ENCODE results near the gene ST6GALNAC5.
"Not testable (repeated sequence)": the region's sequence is repeated elsewhere in the genome, so short reads cannot be mapped to it uniquely, and the experiment has no call there.

ST6GALNAC5 gene

DNA sequence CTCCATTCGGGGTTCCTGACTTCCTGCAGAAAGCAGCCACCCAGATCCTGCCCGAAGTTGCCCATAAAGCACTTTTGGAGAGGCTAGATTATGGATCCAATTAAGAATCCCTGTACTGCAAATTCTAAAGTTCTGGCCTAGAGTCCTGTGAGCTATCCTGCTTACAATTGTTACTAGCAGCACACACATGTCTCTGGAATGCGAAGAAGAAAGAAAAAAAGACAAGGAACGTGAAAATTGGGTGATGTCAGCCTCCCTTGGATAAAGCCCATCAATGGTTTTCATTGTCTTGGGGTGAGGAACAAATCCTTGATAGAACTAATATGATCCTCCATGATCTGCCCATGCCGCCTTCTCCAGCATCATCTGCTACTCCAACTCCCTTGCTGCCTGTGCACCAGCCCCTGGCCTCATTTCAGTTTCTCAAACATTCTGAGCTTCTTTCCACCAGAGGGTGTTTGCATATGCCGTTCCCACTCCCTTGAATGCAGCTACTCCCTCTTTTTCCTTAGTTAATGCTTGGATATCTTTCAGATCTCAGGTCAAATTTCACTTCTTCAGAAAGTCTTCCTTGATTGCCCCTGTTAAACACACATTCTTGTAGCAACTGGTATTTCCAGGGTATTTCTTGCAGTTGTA, 94.0 kb downstream of the ST6GALNAC5 start:
- H3K4me1 ChIP-seq (ENCODE audit: low read length) = no peaks in the 10 kb centered on the region
- no peak overlapping the region for H3K9ac ChIP-seq (ENCODE audit: low read length)
- no peaks in the 10 kb centered on the region for H4K20me1 ChIP-seq (ENCODE audit: insufficient read depth, low read length)
- no peak overlapping the region for H3K27ac ChIP-seq (ENCODE audit: low read length)
- H2AFZ ChIP-seq (ENCODE audit: low read length) = no peak overlapping the region
- no peaks in the 10 kb centered on the region for H3K9me2 ChIP-seq (replicated peaks; ENCODE audit: insufficient read depth, low read length)
- no peaks in the 10 kb centered on the region for H3K27me3 ChIP-seq (replicated peaks; ENCODE audit: insufficient read depth, low read length)
- no peaks in the 10 kb centered on the region for H3K9me3 ChIP-seq (replicated peaks; ENCODE audit: insufficient read depth, low read length)
- TF ChIP-seq, protein P1, sequence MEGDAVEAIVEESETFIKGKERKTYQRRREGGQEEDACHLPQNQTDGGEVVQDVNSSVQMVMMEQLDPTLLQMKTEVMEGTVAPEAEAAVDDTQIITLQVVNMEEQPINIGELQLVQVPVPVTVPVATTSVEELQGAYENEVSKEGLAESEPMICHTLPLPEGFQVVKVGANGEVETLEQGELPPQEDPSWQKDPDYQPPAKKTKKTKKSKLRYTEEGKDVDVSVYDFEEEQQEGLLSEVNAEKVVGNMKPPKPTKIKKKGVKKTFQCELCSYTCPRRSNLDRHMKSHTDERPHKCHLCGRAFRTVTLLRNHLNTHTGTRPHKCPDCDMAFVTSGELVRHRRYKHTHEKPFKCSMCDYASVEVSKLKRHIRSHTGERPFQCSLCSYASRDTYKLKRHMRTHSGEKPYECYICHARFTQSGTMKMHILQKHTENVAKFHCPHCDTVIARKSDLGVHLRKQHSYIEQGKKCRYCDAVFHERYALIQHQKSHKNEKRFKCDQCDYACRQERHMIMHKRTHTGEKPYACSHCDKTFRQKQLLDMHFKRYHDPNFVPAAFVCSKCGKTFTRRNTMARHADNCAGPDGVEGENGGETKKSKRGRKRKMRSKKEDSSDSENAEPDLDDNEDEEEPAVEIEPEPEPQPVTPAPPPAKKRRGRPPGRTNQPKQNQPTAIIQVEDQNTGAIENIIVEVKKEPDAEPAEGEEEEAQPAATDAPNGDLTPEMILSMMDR (IDR thresholded peaks at IDR 0.05; ENCODE audit: low read length) = no peak
- TF ChIP-seq EZH2 (optimal IDR thresholded peaks at IDR 0.05; ENCODE audit: low read depth, low read length) = no peak
- TF ChIP-seq EZH2phosphoT487 (IDR thresholded peaks at IDR 0.05; ENCODE audit: low read length) = no peak
- H3K4me3 ChIP-seq (ENCODE audit: low read length) = no peak overlapping the region
- no peaks in the 10 kb centered on the region for H3F3A ChIP-seq (ENCODE audit: insufficient read depth, low read length)
- no peak for DNase-seq
- H3K4me2 ChIP-seq (ENCODE audit: low read depth, low read length) = no peak overlapping the region
- H3K79me2 ChIP-seq (ENCODE audit: low read length) = no peaks in the 10 kb centered on the region
- H3K36me3 ChIP-seq (replicated peaks; ENCODE audit: insufficient read depth, low read length) = no peaks in the 10 kb centered on the region

DNA sequence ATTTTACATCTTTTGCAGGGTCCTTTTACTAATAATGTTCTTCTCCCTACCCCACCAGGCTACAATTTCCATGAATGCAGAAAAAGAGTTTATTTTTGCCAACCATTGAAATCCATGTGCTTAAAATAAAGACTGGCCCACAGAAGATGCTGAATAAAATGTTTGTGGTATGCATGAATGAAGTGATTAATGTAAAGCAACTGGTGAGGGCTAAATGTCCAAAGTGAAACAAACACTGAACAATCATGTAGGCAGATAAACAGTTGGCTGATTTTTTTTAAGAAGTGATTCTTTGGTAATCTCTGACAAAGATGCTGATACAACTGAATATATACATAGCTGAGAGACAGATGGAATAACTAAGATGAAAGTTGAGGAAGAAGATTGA, 94.5 kb downstream of the ST6GALNAC5 start:
- Histone ChIP-seq H3K36me3 (replicated peaks; ENCODE audit: insufficient read depth, low read length) (no peaks in the 10 kb centered on the region), H3K4me2 (ENCODE audit: low read depth, low read length) (no peak overlapping the region)

DNA sequence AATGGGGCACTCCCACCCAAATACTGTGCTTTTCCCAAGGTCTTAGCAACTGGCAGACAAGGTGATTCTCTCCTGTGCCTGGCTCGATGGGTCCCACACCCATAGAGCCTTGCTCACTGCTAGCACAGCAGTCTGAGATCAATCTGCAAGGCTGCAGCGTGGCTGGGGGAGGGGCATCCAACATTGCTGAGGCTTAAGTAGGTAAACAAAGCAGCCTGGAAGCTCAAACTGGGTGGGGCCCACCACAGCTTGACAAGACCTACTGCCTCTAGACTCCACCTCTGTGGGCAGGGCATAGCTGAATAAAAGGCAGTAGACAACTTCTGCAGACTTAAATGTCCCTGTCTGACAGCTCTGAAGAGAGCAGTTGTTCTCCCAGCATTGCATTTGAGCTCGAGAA, 114.0 kb downstream of the ST6GALNAC5 start:
- H3K27ac ChIP-seq (ENCODE audit: low read length); H3K4me2 ChIP-seq (ENCODE audit: low read depth, low read length); H3K4me1 ChIP-seq (ENCODE audit: low read length); H3K9ac ChIP-seq (ENCODE audit: low read length); H2AFZ ChIP-seq (ENCODE audit: low read length); H3K36me3 ChIP-seq (replicated peaks; ENCODE audit: insufficient read depth, low read length); H3K27me3 ChIP-seq (replicated peaks; ENCODE audit: insufficient read depth, low read length); H3F3A ChIP-seq (ENCODE audit: insufficient read depth, low read length); DNase-seq; H4K20me1 ChIP-seq (ENCODE audit: insufficient read depth, low read length); H3K9me3 ChIP-seq (replicated peaks; ENCODE audit: insufficient read depth, low read length); H3K9me2 ChIP-seq (replicated peaks; ENCODE audit: insufficient read depth, low read length); H3K79me2 ChIP-seq (ENCODE audit: low read length); H3K4me3 ChIP-seq (ENCODE audit: low read length): not testable (repeated sequence)

More for the DNA sequence above, 94.5 kb downstream of the ST6GALNAC5 start:
- Histone ChIP-seq H4K20me1 (ENCODE audit: insufficient read depth, low read length) (no peaks in the 10 kb centered on the region), H3K4me1 (ENCODE audit: low read length) (no peaks in the 10 kb centered on the region), H3K9me3 (replicated peaks; ENCODE audit: insufficient read depth, low read length) (no peaks in the 10 kb centered on the region), H3F3A (ENCODE audit: insufficient read depth, low read length) (no peaks in the 10 kb centered on the region), H3K27ac (ENCODE audit: low read length) (no peak overlapping the region), H3K79me2 (ENCODE audit: low read length) (no peaks in the 10 kb centered on the region), H3K9ac (ENCODE audit: low read length) (no peak overlapping the region), H2AFZ (ENCODE audit: low read length) (no peak overlapping the region), H3K9me2 (replicated peaks; ENCODE audit: insufficient read depth, low read length) (no peaks in the 10 kb centered on the region), H3K27me3 (replicated peaks; ENCODE audit: insufficient read depth, low read length) (no peaks in the 10 kb centered on the region), H3K4me3 (ENCODE audit: low read length) (no peak overlapping the region)
- TF ChIP-seq EZH2 (optimal IDR thresholded peaks at IDR 0.05; ENCODE audit: low read depth, low read length) (no peak), EZH2phosphoT487 (IDR thresholded peaks at IDR 0.05; ENCODE audit: low read length) (no peak)
- TF ChIP-seq, protein P1 (IDR thresholded peaks at IDR 0.05; ENCODE audit: low read length) = no peak
- DNase-seq = no peak

DNA sequence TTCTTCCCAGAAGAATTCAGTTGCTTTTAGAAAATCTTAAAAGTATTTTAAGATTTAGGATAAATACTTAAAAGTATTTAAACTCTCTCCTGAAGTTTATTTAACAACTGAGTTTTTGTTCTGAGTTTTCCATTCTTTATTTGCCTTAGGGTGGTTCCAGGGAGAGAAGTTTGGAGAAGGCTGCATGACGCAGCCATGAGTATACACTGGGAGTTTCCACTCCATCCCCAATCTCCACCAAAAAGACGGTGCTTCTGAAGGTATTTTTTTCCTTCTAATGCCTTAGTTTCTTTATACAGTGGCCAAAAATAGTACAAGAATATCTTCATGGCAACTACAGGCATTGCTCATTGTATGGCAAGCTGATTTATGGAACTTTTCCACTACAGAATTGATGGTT, 122.7 kb downstream of the ST6GALNAC5 start:
- no peaks in the 10 kb centered on the region for H3K79me2 ChIP-seq (ENCODE audit: low read length)
- no peak overlapping the region for H3K27ac ChIP-seq (ENCODE audit: low read length)
- H3K4me3 ChIP-seq (ENCODE audit: low read length) = no peak overlapping the region
- no peaks in the 10 kb centered on the region for H3K9me3 ChIP-seq (replicated peaks; ENCODE audit: insufficient read depth, low read length)
- no peaks in the 10 kb centered on the region for H4K20me1 ChIP-seq (ENCODE audit: insufficient read depth, low read length)
- no peak for TF ChIP-seq EZH2phosphoT487 (IDR thresholded peaks at IDR 0.05; ENCODE audit: low read length)
- TF ChIP-seq, protein P1 (IDR thresholded peaks at IDR 0.05; ENCODE audit: low read length) = no peak
- TF ChIP-seq EZH2 (optimal IDR thresholded peaks at IDR 0.05; ENCODE audit: low read depth, low read length) = no peak
- H3K36me3 ChIP-seq (replicated peaks; ENCODE audit: insufficient read depth, low read length) = no peaks in the 10 kb centered on the region
- H3K4me1 ChIP-seq (ENCODE audit: low read length) = no peaks in the 10 kb centered on the region
- no peak overlapping the region for H3K9ac ChIP-seq (ENCODE audit: low read length)
- H3K9me2 ChIP-seq (replicated peaks; ENCODE audit: insufficient read depth, low read length) = no peaks in the 10 kb centered on the region
- H3K27me3 ChIP-seq (replicated peaks; ENCODE audit: insufficient read depth, low read length) = no peaks in the 10 kb centered on the region
- no peak overlapping the region for H3K4me2 ChIP-seq (ENCODE audit: low read depth, low read length)
- H3F3A ChIP-seq (ENCODE audit: insufficient read depth, low read length) = no peaks in the 10 kb centered on the region
- no peak for DNase-seq
- H2AFZ ChIP-seq (ENCODE audit: low read length) = no peak overlapping the region

All from MM.1S (cell line).